Measurements from ENCODE around the gene PARD6G. TPM values are rescaled to one million over a fixed set of nuclear protein-coding genes. Genes with fewer than 3 reads are reported as not detected.

PARD6G gene
- total and polyA plus RNA-seq, 2 experiments from 2014 or later = 0.22 to 0.53 TPM

DNA sequence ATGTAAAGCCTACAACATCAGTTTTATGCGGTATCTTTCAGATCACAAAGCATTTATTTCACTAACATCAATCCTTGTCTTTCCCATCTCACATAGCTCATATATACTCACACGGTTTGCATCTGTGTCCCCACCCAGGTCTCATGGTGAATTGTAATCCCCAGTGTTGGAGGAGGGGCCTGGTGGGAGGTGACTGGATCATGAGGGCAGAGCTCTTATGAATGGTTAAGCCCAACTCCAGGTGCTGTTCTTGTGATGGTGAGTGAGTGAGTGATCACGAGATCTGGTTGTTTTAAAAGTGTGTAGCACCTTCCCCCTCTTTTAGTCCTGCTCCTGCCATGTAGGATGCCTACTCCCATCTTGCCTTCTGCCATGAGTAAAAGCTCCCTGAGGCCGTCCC lies 42.0 kb downstream of the PARD6G start:
- Histone ChIP-seq H3K27ac (no peak overlapping the region), H3K36me3 (ENCODE audit: low read depth) (no peaks in the 10 kb centered on the region), H3K9ac (no peak overlapping the region), H2AFZ (no peak overlapping the region), H3K4me2 (ENCODE audit: unreplicated experiment) (no peak overlapping the region), H3K4me3 (no peak overlapping the region), H3K27me3 (replicated peaks; ENCODE audit: insufficient read depth) (no peaks in the 10 kb centered on the region), H3K9me2 (ENCODE audit: insufficient read depth) (no peaks in the 10 kb centered on the region), H4K20me1 (ENCODE audit: insufficient read depth) (no peaks in the 10 kb centered on the region), H3K4me1 (ENCODE audit: insufficient read depth) (no peaks in the 10 kb centered on the region), H3K79me2 (ENCODE audit: insufficient read depth) (no peaks in the 10 kb centered on the region), H3K9me3 (ENCODE audit: low read depth) (no peaks in the 10 kb centered on the region), H3F3A (ENCODE audit: insufficient read depth) (no peaks in the 10 kb centered on the region)
- WGBS, 2 experiments (ENCODE audit: low coverage in 1 of 2, low lambda C conversion rate in 2 of 2, missing lambda C conversion rate in 2 of 2) = 55 to 69% methylated on average over 4 of the region's 4 CpGs
- in situ Hi-C loops (cut with MboI) = no loop called here
- TF ChIP-seq EZH2phosphoT487 (IDR thresholded peaks at IDR 0.05; ENCODE audit: insufficient read depth, low read depth) = no peak
- no peak for TF ChIP-seq EZH2 (IDR thresholded peaks at IDR 0.05; ENCODE audit: insufficient read depth, poor library complexity, severe bottlenecking)
- DNase-seq = no peak

DNA sequence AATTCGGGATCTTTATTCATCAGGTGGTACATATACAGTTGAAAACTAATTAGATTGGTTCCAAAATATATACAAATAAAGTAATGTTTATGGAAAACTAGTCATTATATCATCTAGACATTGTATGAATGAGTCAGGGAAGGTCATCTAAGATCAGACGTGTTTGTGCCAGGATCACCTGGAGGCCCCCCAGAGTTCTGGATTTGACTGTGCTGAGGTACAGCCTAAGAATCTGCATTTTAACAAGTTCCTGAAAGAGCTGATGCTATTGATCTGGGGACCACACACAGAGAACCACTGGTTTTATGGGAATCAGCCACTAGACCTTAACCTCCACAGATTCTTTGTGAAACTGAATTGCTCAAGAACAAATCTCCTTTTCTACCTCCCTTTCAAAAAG lies 43.2 kb downstream of the PARD6G start:
- no peaks in the 10 kb centered on the region for H3K9me2 ChIP-seq (ENCODE audit: insufficient read depth)
- H3K4me3 ChIP-seq = no peak overlapping the region
- no peaks in the 10 kb centered on the region for H4K20me1 ChIP-seq (ENCODE audit: insufficient read depth)
- no peak overlapping the region for H3K4me2 ChIP-seq (ENCODE audit: unreplicated experiment)
- no peaks in the 10 kb centered on the region for H3F3A ChIP-seq (ENCODE audit: insufficient read depth)
- WGBS, 2 experiments (ENCODE audit: low coverage in 1 of 2, low lambda C conversion rate in 2 of 2, missing lambda C conversion rate in 2 of 2) = 78 to 88% methylated on average over 2 of the region's 2 CpGs
- H3K79me2 ChIP-seq (ENCODE audit: insufficient read depth) = no peaks in the 10 kb centered on the region
- H3K9ac ChIP-seq = no peak overlapping the region
- no peaks in the 10 kb centered on the region for H3K27me3 ChIP-seq (replicated peaks; ENCODE audit: insufficient read depth)
- DNase-seq = no peak
- H3K4me1 ChIP-seq (ENCODE audit: insufficient read depth) = no peaks in the 10 kb centered on the region
- no peak overlapping the region for H2AFZ ChIP-seq
- TF ChIP-seq EZH2phosphoT487 (IDR thresholded peaks at IDR 0.05; ENCODE audit: insufficient read depth, low read depth) (no peak), EZH2 (IDR thresholded peaks at IDR 0.05; ENCODE audit: insufficient read depth, poor library complexity, severe bottlenecking) (no peak)
- H3K27ac ChIP-seq = no peak overlapping the region
- H3K36me3 ChIP-seq (ENCODE audit: low read depth) = no peaks in the 10 kb centered on the region
- no peaks in the 10 kb centered on the region for H3K9me3 ChIP-seq (ENCODE audit: low read depth)
- in situ Hi-C loops (cut with MboI) = no loop called here

DNA sequence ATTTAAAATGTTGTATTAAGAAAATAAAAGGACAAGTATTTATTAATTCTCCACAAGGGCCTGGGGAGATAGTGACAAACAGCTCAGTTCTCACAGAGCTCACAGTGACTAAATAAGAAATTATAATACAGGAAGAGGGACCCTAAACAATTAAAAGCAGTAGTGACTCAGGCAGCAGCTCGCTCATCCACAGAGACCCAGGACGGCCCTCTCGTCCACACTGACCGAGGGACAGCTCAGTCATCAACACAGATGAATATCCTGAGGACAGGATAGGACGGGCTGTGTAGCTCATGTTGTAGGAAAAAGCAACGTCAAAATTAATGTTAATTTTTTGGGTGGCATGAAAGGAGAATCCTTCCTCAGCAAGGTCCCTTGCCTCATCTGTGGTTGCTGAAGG lies 44.1 kb downstream of the PARD6G start:
- H3K9me3 ChIP-seq (ENCODE audit: low read depth) = no peaks in the 10 kb centered on the region
- H3K9me2 ChIP-seq (ENCODE audit: insufficient read depth) = no peaks in the 10 kb centered on the region
- no peak for TF ChIP-seq EZH2 (IDR thresholded peaks at IDR 0.05; ENCODE audit: insufficient read depth, poor library complexity, severe bottlenecking)
- no peak for TF ChIP-seq EZH2phosphoT487 (IDR thresholded peaks at IDR 0.05; ENCODE audit: insufficient read depth, low read depth)
- no peak overlapping the region for H2AFZ ChIP-seq
- 66 to 67% methylated on average over 6 of the region's 6 CpGs for WGBS, 2 experiments (ENCODE audit: low coverage in 1 of 2, low lambda C conversion rate in 2 of 2, missing lambda C conversion rate in 2 of 2)
- H3K4me1 ChIP-seq (ENCODE audit: insufficient read depth) = no peaks in the 10 kb centered on the region
- no peak for DNase-seq
- no peaks in the 10 kb centered on the region for H3K27me3 ChIP-seq (replicated peaks; ENCODE audit: insufficient read depth)
- no peaks in the 10 kb centered on the region for H3K79me2 ChIP-seq (ENCODE audit: insufficient read depth)
- no peaks in the 10 kb centered on the region for H3K36me3 ChIP-seq (ENCODE audit: low read depth)
- no peaks in the 10 kb centered on the region for H4K20me1 ChIP-seq (ENCODE audit: insufficient read depth)
- H3K4me2 ChIP-seq (ENCODE audit: unreplicated experiment) = no peak overlapping the region
- H3K4me3 ChIP-seq = no peak overlapping the region
- in situ Hi-C loops (cut with MboI) = no loop called here
- H3K27ac ChIP-seq = no peak overlapping the region
- H3K9ac ChIP-seq = no peak overlapping the region
- H3F3A ChIP-seq (ENCODE audit: insufficient read depth) = no peaks in the 10 kb centered on the region

DNA sequence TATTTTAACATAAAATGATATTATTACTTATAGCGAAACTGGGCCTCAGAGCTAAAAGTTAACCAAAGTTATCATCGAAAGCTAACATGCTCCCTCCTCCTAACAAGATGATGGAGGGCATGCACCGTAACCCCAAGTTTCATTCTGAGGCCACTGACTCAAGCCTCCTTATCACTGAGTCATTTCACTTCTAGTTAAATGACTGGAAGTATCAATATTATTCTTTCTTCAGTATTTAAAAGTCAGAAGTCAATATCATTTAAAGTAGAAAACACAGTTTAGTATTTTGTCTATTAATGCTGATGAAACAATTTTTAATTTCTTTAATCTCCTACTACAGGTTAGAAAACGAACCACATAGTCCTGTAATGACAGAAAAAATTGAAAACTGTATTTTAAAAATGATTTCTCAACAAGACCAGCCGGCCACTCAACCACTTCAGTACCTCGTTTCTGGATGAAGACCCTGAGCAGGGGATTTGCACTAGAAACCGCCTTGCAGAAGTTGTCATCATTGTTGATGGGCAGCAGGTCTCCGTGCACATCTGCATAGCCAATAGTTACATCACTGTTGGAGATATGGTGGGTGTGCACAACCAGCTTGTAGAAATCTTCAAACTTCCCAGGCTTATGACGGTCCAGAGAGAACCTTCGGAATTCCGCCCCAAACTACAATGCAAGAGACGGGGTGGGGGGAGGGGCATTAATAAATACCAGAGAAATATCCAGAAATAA lies 44.9 kb downstream of the PARD6G start:
- Histone ChIP-seq H3K4me3 (no peak overlapping the region), H3K79me2 (ENCODE audit: insufficient read depth) (no peaks in the 10 kb centered on the region), H4K20me1 (ENCODE audit: insufficient read depth) (no peaks in the 10 kb centered on the region)

More for the DNA sequence above, 44.9 kb downstream of the PARD6G start:
- Histone ChIP-seq H2AFZ (no peak overlapping the region), H3K4me2 (ENCODE audit: unreplicated experiment) (no peak overlapping the region), H3K27me3 (replicated peaks; ENCODE audit: insufficient read depth) (no peaks in the 10 kb centered on the region), H3K9me3 (ENCODE audit: low read depth) (no peaks in the 10 kb centered on the region), H3F3A (ENCODE audit: insufficient read depth) (no peaks in the 10 kb centered on the region), H3K27ac (no peak overlapping the region), H3K36me3 (ENCODE audit: low read depth) (no peaks in the 10 kb centered on the region), H3K4me1 (ENCODE audit: insufficient read depth) (no peaks in the 10 kb centered on the region), H3K9me2 (ENCODE audit: insufficient read depth) (no peaks in the 10 kb centered on the region), H3K9ac (no peak overlapping the region)
- no peak for DNase-seq
- TF ChIP-seq EZH2 (IDR thresholded peaks at IDR 0.05; ENCODE audit: insufficient read depth, poor library complexity, severe bottlenecking) = no peak
- no peak for TF ChIP-seq EZH2phosphoT487 (IDR thresholded peaks at IDR 0.05; ENCODE audit: insufficient read depth, low read depth)
- in situ Hi-C loops (cut with MboI) = no loop called here
- WGBS, 2 experiments (ENCODE audit: low coverage in 1 of 2, low lambda C conversion rate in 2 of 2, missing lambda C conversion rate in 2 of 2) = 82 to 84% methylated on average over 12 of the region's 12 CpGs

Data from GM23248 (cell line).